ENCODE data around the gene MLLT10. TPM values are rescaled to one million over a fixed set of nuclear protein-coding genes. Genes with fewer than 3 reads are reported as not detected.
"Not testable (repeated sequence)": the region's sequence is repeated elsewhere in the genome, so short reads cannot be mapped to it uniquely, and the experiment has no call there.

MLLT10 gene
- total RNA-seq, 1 donor from 2014 or later: 50.9 TPM

- no peak for TF ChIP-seq CTCF (IDR thresholded peaks at IDR 0.05; ENCODE audit: partially characterized antibody, unreplicated experiment)
- H3K27me3 Mint-ChIP-seq (ENCODE audit: unreplicated experiment): peaks cover 2% of the 10 kb centered on the region
- no peak overlapping the region for H3K4me3 Mint-ChIP-seq (ENCODE audit: unreplicated experiment)
- no peak overlapping the region for H3K27ac Mint-ChIP-seq (ENCODE audit: unreplicated experiment)
- H3K4me1 Mint-ChIP-seq (ENCODE audit: low read depth, unreplicated experiment): peaks cover 16% of the 10 kb centered on the region
- no peaks in the 10 kb centered on the region for H3K36me3 Mint-ChIP-seq (ENCODE audit: unreplicated experiment)
- H3K9me3 Mint-ChIP-seq (ENCODE audit: unreplicated experiment): no peaks in the 10 kb centered on the region
- DNase-seq: no peak
These were observed 80.0 kb downstream of the MLLT10 start for GRCh38 chr10:21614000-21614399.

- DNase-seq: no peak
- H3K27ac Mint-ChIP-seq (ENCODE audit: unreplicated experiment): no peak overlapping the region
- H3K36me3 Mint-ChIP-seq (ENCODE audit: unreplicated experiment): no peaks in the 10 kb centered on the region
- no peaks in the 10 kb centered on the region for H3K4me1 Mint-ChIP-seq (ENCODE audit: low read depth, unreplicated experiment)
- H3K4me3 Mint-ChIP-seq (ENCODE audit: unreplicated experiment): no peak overlapping the region
- no peaks in the 10 kb centered on the region for H3K9me3 Mint-ChIP-seq (ENCODE audit: unreplicated experiment)
- no peak for TF ChIP-seq CTCF (IDR thresholded peaks at IDR 0.05; ENCODE audit: partially characterized antibody, unreplicated experiment)
- H3K27me3 Mint-ChIP-seq (ENCODE audit: unreplicated experiment): peaks cover 4% of the 10 kb centered on the region
These were observed 83.2 kb downstream of the MLLT10 start for GRCh38 chr10:21617267-21617666.

- Mint-ChIP-seq H3K4me3 (ENCODE audit: unreplicated experiment) (no peak overlapping the region), H3K27me3 (ENCODE audit: unreplicated experiment) (peaks cover 2% of the 10 kb centered on the region), H3K36me3 (ENCODE audit: unreplicated experiment) (no peaks in the 10 kb centered on the region), H3K4me1 (ENCODE audit: low read depth, unreplicated experiment) (no peaks in the 10 kb centered on the region), H3K27ac (ENCODE audit: unreplicated experiment) (no peak overlapping the region), H3K9me3 (ENCODE audit: unreplicated experiment) (no peaks in the 10 kb centered on the region)
- no peak for TF ChIP-seq CTCF (IDR thresholded peaks at IDR 0.05; ENCODE audit: partially characterized antibody, unreplicated experiment)
- no peak for DNase-seq
These were observed 89.3 kb downstream of the MLLT10 start for GRCh38 chr10:21623291-21623690.

GRCh38 chr10:21624421-21624820 is 90.4 kb downstream of the MLLT10 start:
- not testable (repeated sequence) for H3K27me3 Mint-ChIP-seq (ENCODE audit: unreplicated experiment); H3K36me3 Mint-ChIP-seq (ENCODE audit: unreplicated experiment); DNase-seq; H3K4me3 Mint-ChIP-seq (ENCODE audit: unreplicated experiment); H3K27ac Mint-ChIP-seq (ENCODE audit: unreplicated experiment); H3K9me3 Mint-ChIP-seq (ENCODE audit: unreplicated experiment); H3K4me1 Mint-ChIP-seq (ENCODE audit: low read depth, unreplicated experiment)

GRCh38 chr10:21624951-21625350 is 90.9 kb downstream of the MLLT10 start:
- H3K4me3 Mint-ChIP-seq (ENCODE audit: unreplicated experiment): no peak overlapping the region
- no peak for DNase-seq
- no peaks in the 10 kb centered on the region for H3K4me1 Mint-ChIP-seq (ENCODE audit: low read depth, unreplicated experiment)
- peaks cover 2% of the 10 kb centered on the region for H3K27me3 Mint-ChIP-seq (ENCODE audit: unreplicated experiment)
- no peaks in the 10 kb centered on the region for H3K9me3 Mint-ChIP-seq (ENCODE audit: unreplicated experiment)
- no peak for TF ChIP-seq CTCF (IDR thresholded peaks at IDR 0.05; ENCODE audit: partially characterized antibody, unreplicated experiment)
- H3K27ac Mint-ChIP-seq (ENCODE audit: unreplicated experiment): no peak overlapping the region
- no peaks in the 10 kb centered on the region for H3K36me3 Mint-ChIP-seq (ENCODE audit: unreplicated experiment)
